ENCODE results near the gene CHL1.

- TF ChIP-seq, protein P1, sequence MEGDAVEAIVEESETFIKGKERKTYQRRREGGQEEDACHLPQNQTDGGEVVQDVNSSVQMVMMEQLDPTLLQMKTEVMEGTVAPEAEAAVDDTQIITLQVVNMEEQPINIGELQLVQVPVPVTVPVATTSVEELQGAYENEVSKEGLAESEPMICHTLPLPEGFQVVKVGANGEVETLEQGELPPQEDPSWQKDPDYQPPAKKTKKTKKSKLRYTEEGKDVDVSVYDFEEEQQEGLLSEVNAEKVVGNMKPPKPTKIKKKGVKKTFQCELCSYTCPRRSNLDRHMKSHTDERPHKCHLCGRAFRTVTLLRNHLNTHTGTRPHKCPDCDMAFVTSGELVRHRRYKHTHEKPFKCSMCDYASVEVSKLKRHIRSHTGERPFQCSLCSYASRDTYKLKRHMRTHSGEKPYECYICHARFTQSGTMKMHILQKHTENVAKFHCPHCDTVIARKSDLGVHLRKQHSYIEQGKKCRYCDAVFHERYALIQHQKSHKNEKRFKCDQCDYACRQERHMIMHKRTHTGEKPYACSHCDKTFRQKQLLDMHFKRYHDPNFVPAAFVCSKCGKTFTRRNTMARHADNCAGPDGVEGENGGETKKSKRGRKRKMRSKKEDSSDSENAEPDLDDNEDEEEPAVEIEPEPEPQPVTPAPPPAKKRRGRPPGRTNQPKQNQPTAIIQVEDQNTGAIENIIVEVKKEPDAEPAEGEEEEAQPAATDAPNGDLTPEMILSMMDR (IDR thresholded peaks at IDR 0.05; ENCODE audit: poor library complexity) = no peak
- TF ChIP-seq EZH2phosphoT487 (IDR thresholded peaks at IDR 0.05; ENCODE audit: low read depth, severe bottlenecking, unreplicated experiment) = no peak
These were observed 159.1 kb downstream of the CHL1 start for GRCh38 chr3:355622-356021.

All from hepatocyte (in vitro differentiated cells).